Hepatocyte (in vitro differentiated cells): ENCODE data around the gene RHOH.

Source experiments
- CTCF ChIP-seq: fragments of 200-600 bp; sonication (generic); IDR thresholded peaks from 2 replicates; pipeline ENCODE4 v1.5.1; 2016; ENCODE audit warnings: antibody characterized with exemption, mild to moderate bottlenecking; ENCODE audit not compliant: poor library complexity
- EZH2 ChIP-seq: fragments of 200-600 bp; sonication (generic); IDR thresholded peaks from 2 replicates; pipeline ENCODE4 v1.6.1; 2016; ENCODE audit warnings: antibody characterized with exemption, mild to moderate bottlenecking, borderline replicate concordance
- EZH2phosphoT487 ChIP-seq: fragments of 200-600 bp; sonication (generic); IDR thresholded peaks from one replicate; pipeline ENCODE4 v1.6.1; 2018; ENCODE audit warnings: antibody characterized with exemption, mild to moderate bottlenecking, low read depth, moderate library complexity; ENCODE audit not compliant: unreplicated experiment, severe bottlenecking

GRCh38 chr4:40240040-40240653, 43.3 kb downstream of the RHOH start:
- no peak for TF ChIP-seq CTCF
- no peak for TF ChIP-seq EZH2
- no peak for TF ChIP-seq EZH2phosphoT487
